ENCODE data around the gene ZNF839.

Gene ZNF839

DNA sequence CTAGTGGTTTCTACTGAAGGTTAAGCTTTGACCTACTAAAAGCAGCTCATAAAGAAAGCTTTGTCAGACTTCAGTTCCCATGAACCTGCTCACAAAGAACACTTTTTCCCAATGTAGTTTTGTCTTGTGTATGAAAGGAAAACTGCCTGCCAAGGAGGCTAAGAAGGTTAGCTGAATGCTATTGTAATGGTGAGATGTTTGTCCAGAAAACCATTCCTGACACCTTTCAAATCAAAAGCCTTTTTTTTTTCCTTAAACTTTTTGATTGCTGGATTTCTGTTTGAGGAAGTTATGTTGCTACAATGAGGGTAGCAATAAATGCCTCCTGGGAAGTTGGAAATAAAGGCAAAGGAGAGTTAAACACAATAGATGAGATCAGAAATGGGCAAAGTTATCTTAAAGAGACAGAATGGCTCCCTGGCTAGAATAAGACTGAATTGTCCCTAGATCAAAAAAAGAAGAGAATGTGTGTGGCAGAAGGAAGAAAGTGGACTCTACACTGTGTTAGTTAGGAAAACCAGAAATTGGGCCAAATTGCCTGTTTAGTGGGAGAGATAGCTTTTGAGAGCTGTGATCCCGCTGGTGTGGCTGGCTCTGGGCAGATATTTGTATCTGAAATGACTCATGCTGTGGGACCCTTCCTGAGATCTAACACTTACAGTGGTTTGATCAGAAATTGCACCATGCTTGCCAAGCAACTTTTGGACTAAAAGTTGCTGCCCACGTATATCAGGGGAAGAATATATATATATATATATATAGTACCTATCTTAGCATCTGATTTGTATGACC, 70.7 kb downstream of the ZNF839 start:
- 73% methylated on average over 1 of the region's 2 CpGs for WGBS
- Histone ChIP-seq H3K9ac (ENCODE audit: low read depth, low read length) (no peak overlapping the region), H3K27me3 (ENCODE audit: insufficient read depth, low read length) (no peaks in the 10 kb centered on the region), H3K4me1 (ENCODE audit: insufficient read depth, low read length) (peaks cover 16% of the 10 kb centered on the region), H3K4me3 (ENCODE audit: low read length) (no peak overlapping the region), H3K36me3 (ENCODE audit: insufficient read depth, low read length) (no peaks in the 10 kb centered on the region), H3K27ac (ENCODE audit: low read depth, low read length) (no peak overlapping the region), H3K9me3 (ENCODE audit: insufficient read depth, low read depth, low read length) (no peaks in the 10 kb centered on the region)
